HepG2 (cell line): Measurements from ENCODE around the gene SEMA3B. TPM values are rescaled to one million over a fixed set of nuclear protein-coding genes. Genes with fewer than 3 reads are reported as not detected.

Source experiments
- CTCF ChIP-seq: sonication (generic); formaldehyde crosslinking; IDR thresholded peaks from 2 replicates; pipeline ENCODE4 v1.5.0; 2020; ENCODE audit warnings: mild to moderate bottlenecking, missing genetic modification reagents, moderate library complexity
- DMAP1 ChIP-seq: IDR thresholded peaks from 2 replicates; pipeline ENCODE4 v1.6.1; 2016
- DZIP1 ChIP-seq: sonication (generic); formaldehyde crosslinking; IDR thresholded peaks from 2 replicates; pipeline ENCODE4 v1.5.0; 2020; ENCODE audit warnings: mild to moderate bottlenecking, missing genetic modification reagents
- ELF3 ChIP-seq: IDR thresholded peaks from 2 replicates; pipeline ENCODE4 v1.6.1; 2016; ENCODE audit warnings: missing genetic modification reagents, missing compliant biosample characterization
- KDM5A ChIP-seq: fragments of 200-600 bp; sonication (generic); IDR thresholded peaks from 2 replicates; pipeline ENCODE4 v1.7.0; 2018; ENCODE audit warnings: antibody characterized with exemption, mild to moderate bottlenecking, low read length, borderline replicate concordance
- MAFF ChIP-seq: IDR thresholded peaks from 2 replicates; pipeline ENCODE4 v1.6.1; 2011; ENCODE audit warnings: low read depth, low read length, improper control_type of control experiment
- MTERF4 ChIP-seq: sonication (generic); formaldehyde crosslinking; IDR thresholded peaks from 2 replicates; pipeline ENCODE4 v1.8.0; 2023; ENCODE audit warnings: mild to moderate bottlenecking, missing genetic modification reagents
- NBN ChIP-seq: fragments of 450-650 bp; conservative IDR thresholded peaks from 2 replicates; pipeline ENCODE4 v1.6.1; 2017
- NFKBIZ ChIP-seq: IDR thresholded peaks from 2 replicates; pipeline ENCODE4 v1.6.1; 2018; ENCODE audit warnings: missing genetic modification reagents, missing compliant biosample characterization
- NFRKB ChIP-seq: fragments of 450-650 bp; IDR thresholded peaks from 2 replicates; pipeline ENCODE4 v1.6.1; 2017
- PAX8 ChIP-seq: sonication (generic); formaldehyde crosslinking; IDR thresholded peaks from 2 replicates; pipeline ENCODE4 v1.8.0; 2022; ENCODE audit warnings: mild to moderate bottlenecking, missing genetic modification reagents, borderline replicate concordance
- PCBP1 ChIP-seq: fragments of 200-400 bp; formaldehyde crosslinking; IDR thresholded peaks from 2 replicates; pipeline ENCODE4 v1.6.1; 2017; ENCODE audit warnings: mild to moderate bottlenecking, low read depth, low read length, borderline replicate concordance
- SMAD3 ChIP-seq: sonication (generic); formaldehyde crosslinking; IDR thresholded peaks from 2 replicates; pipeline ENCODE4 v1.4.0; 2020; ENCODE audit warnings: missing genetic modification reagents
- THAP11 ChIP-seq: IDR thresholded peaks from 2 replicates; pipeline ENCODE4 v1.6.1; 2016; ENCODE audit warnings: missing biosample characterization, missing genetic modification reagents
- ZHX1 ChIP-seq: sonication (generic); formaldehyde crosslinking; IDR thresholded peaks from 2 replicates; pipeline ENCODE4 v1.8.1; 2022; ENCODE audit warnings: low read depth, mild to moderate bottlenecking, missing genetic modification reagents
- ZNF281 ChIP-seq: sonication (generic); formaldehyde crosslinking; IDR thresholded peaks from 2 replicates; pipeline ENCODE4 v1.4.0; 2020; ENCODE audit warnings: missing genetic modification reagents, borderline replicate concordance
- ZNF607 ChIP-seq: sonication (generic); formaldehyde crosslinking; IDR thresholded peaks from 2 replicates; pipeline ENCODE4 v1.5.1; 2020; ENCODE audit warnings: missing genetic modification reagents, mild to moderate bottlenecking, borderline replicate concordance
- ZNF788 ChIP-seq: sonication (generic); formaldehyde crosslinking; IDR thresholded peaks from 2 replicates; pipeline ENCODE4 v1.5.0; 2020; ENCODE audit warnings: mild to moderate bottlenecking, missing genetic modification reagents, borderline replicate concordance
- polyA plus RNA-seq, 8 experiments: library from polyadenylated mRNA; depleted of rRNA in 3 of 8; stranded (reverse) in 7 of 8; unstranded in 1 of 8; fragments of >200 nt; fragmentation: Illumina TruSeq in 4 of 8; extraction: Trizol in 4 of 8; gene quantifications; 2 replicates each; pipeline versions ENCODE4 v1.2.1 to v1.2.3, GENCODE V29; 2011 to 2016; ENCODE audit warnings: low read depth in 4 of 8, missing spikeins in 1 of 8, mixed read lengths in 1 of 8; ENCODE audit not compliant: insufficient read depth in 1 of 8
- total RNA-seq, 5 experiments: library from RNA; depleted of rRNA; stranded (reverse); fragments of >200 nt; fragmentation: Illumina TruSeq; extraction: Trizol; gene quantifications; 2 replicates each; pipeline ENCODE4 v1.2.3, GENCODE V29; 2016; ENCODE audit warnings: low read depth in 1 of 5

The SEMA3B gene
- total and polyA plus RNA-seq, 2 of the 13 experiments (the other 11 are each of a cell fraction or from before 2014, with no cell fraction given): 93.2 to 158 TPM

GRCh38 chr3:50303013-50303815 lies 34.3 kb downstream of the SEMA3B start, which contains the start of gene HYAL1 (continued):
- TF ChIP-seq MTERF4 (no peak), NFRKB (no peak), NFKBIZ (CRISPR knock-in tag) (peak; percentile 58), ZNF281 (CRISPR knock-in tag) (peak; percentile 52; the same call in 1 of the 2 replicates), ELF3 (CRISPR knock-in tag) (peak; percentile 42; the same call in 1 of the 2 replicates), ZNF607 (no peak; the same call in 1 of the 2 replicates), DMAP1 (CRISPR knock-in tag) (peak; percentile 34; the same call in 1 of the 2 replicates), ZHX1 (CRISPR knock-in tag) (no peak), SMAD3 (CRISPR knock-in tag) (no peak; the same call in 1 of the 2 replicates), PCBP1 (peak; percentile 60; the same call in 1 of the 2 replicates), ZNF788 (peak; percentile 80; the same call in 1 of the 2 replicates), KDM5A (peak; percentile 20; the same call in 1 of the 2 replicates), PAX8 (CRISPR knock-in tag) (0 out of 2 replicates have a peak, but pooled peaks have one; percentile 10), THAP11 (peak; percentile 77), MAFF (no peak), CTCF (CRISPR knock-in tag) (peak; percentile 91), DZIP1 (CRISPR knock-in tag) (no peak), NBN (no peak)
